Urinary bladder (tissue), 4 donors: Measurements from ENCODE around the gene PAX7. TPM values are rescaled to one million over a fixed set of nuclear protein-coding genes. Genes with fewer than 3 reads are reported as not detected.
"Not testable (repeated sequence)": the region's sequence is repeated elsewhere in the genome, so short reads cannot be mapped to it uniquely, and the experiment has no call there.

Experiments
- DNase-seq: peaks from one replicate; pipeline ENCODE4 v3.0.0-alpha.2; 2015; ENCODE audit errors: extremely low spot score
- H3K27ac ChIP-seq: one replicate; pipeline ENCODE4 v1.5.1; 2013; ENCODE audit warnings: low read depth, mild to moderate bottlenecking, moderate library complexity
- H3K36me3 ChIP-seq: one replicate; pipeline ENCODE4 v1.6.1; 2013; ENCODE audit warnings: mild to moderate bottlenecking, moderate library complexity; ENCODE audit not compliant: insufficient read depth
- H3K4me1 ChIP-seq: one replicate; pipeline ENCODE4 v1.6.1; 2013; ENCODE audit warnings: mild to moderate bottlenecking, moderate library complexity; ENCODE audit not compliant: insufficient read depth
- H3K4me3 ChIP-seq: one replicate; pipeline ENCODE4 v1.5.1; 2013; ENCODE audit warnings: low read depth, low read length
- WGBS: extraction: QIAGEN DNeasy Blood & Tissue Kit; methylation state at CpG from one replicate; pipeline ENCODE4 v1.1.7; 2013; 5-methylcytosine and 5-hydroxymethylcytosine counted together
- polyA plus RNA-seq: library from polyadenylated mRNA; stranded (reverse); fragments of 200-250 nt; gene quantifications from one replicate; pipeline ENCODE4 v1.2.3, GENCODE V29; 2013
- total RNA-seq: library from RNA; depleted of rRNA; stranded (reverse); fragments of >200 nt; gene quantifications from one replicate; pipeline ENCODE4 v1.2.3, GENCODE V29; 2014
- donor health status: healthy with polysubstance abuse.
- donor health status: healthy.

PAX7 gene
- total and polyA plus RNA-seq, 2 donors: 0.95 TPM; not detected in 1

GRCh38 chr1:18734461-18735223 lies 104.0 kb downstream of the PAX7 start:
- H3K27ac ChIP-seq: no peak overlapping the region
- DNase-seq: no peak
- no peaks in the 10 kb centered on the region for H3K36me3 ChIP-seq
- no peak overlapping the region for H3K4me3 ChIP-seq
- WGBS: 56% methylated on average over 7 of the region's 7 CpGs
- no peaks in the 10 kb centered on the region for H3K4me1 ChIP-seq

DNA sequence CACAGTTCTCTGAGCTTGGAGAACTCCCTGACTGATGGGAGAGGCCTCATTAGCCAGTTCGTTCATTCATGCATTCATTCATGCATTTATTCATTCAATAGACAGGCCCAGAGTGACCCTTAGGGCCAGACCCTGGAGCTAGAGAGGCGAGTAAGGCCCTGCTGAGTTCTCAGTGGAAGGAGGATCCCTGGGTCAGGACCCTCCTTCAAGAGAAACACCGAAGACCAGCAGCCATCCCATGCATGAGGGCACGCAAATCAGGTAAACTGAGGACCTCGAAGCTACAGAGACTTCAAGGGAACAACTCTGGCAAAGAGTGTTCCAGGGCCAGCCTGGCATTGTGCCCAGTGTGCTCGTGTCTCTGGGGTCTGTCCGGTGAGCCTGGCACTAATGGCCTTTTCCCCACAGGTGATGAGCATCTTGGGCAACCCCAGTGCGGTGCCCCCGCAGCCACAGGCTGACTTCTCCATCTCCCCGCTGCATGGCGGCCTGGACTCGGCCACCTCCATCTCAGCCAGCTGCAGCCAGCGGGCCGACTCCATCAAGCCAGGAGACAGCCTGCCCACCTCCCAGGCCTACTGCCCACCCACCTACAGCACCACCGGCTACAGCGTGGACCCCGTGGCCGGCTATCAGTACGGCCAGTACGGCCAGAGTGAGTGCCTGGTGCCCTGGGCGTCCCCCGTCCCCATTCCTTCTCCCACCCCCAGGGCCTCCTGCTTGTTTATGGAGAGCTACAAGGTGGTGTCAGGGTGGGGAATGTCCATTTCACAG lies 104.8 kb downstream of the PAX7 start:
- H3K36me3 ChIP-seq: no peaks in the 10 kb centered on the region
- H3K27ac ChIP-seq: no peak overlapping the region
- DNase-seq: no peak
- H3K4me3 ChIP-seq: no peak overlapping the region
- 86% methylated on average over 22 of the region's 22 CpGs for WGBS
- H3K4me1 ChIP-seq: no peaks in the 10 kb centered on the region

DNA sequence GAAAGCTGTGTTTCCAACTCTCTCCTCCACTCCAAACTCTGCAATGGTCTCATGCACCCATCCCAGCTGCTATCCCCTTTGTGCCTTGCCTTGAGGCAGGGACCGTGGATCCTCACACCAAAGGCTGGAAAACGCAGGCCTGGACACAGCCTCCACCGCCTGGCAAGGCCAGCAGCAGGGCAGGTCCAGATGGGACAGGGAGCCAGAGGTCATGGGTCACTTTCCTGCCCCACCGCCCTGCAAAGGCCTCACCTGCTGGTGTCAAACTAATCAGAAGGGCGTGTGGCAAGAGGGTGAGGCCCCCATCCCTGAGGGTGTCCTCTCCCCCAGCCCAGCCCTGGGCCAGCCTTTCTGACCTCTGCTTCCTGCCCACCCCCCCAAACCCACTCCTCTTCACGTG lies 106.3 kb downstream of the PAX7 start:
- Histone ChIP-seq H3K4me1 (no peaks in the 10 kb centered on the region), H3K4me3 (no peak overlapping the region), H3K36me3 (no peaks in the 10 kb centered on the region), H3K27ac (no peak overlapping the region)
- no peak for DNase-seq
- 61% methylated on average over 6 of the region's 6 CpGs for WGBS

DNA sequence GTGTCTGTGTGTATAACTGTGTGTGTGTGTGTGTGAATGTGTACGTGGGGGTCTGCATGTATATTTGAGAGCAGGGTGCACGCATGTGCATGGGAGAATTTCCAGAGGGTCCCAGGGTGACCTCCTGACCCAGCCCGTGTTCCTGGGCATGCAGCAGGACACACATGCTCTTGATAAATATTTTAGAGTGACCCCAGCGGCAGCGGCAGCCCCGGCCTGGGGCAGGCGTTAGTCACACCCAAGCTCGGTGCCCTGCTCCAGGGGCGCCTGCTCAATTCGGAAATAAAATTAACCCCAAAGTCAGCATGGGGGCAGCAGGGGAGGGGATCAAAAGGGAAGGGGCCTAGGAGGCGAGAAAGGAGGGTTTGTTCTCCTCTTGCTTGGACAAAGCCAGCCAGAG lies 107.5 kb downstream of the PAX7 start:
- Histone ChIP-seq H3K36me3 (no peaks in the 10 kb centered on the region), H3K4me3 (no peak overlapping the region), H3K27ac (no peak overlapping the region), H3K4me1 (no peaks in the 10 kb centered on the region)
- 43% methylated on average over 11 of the region's 11 CpGs for WGBS
- DNase-seq: no peak

DNA sequence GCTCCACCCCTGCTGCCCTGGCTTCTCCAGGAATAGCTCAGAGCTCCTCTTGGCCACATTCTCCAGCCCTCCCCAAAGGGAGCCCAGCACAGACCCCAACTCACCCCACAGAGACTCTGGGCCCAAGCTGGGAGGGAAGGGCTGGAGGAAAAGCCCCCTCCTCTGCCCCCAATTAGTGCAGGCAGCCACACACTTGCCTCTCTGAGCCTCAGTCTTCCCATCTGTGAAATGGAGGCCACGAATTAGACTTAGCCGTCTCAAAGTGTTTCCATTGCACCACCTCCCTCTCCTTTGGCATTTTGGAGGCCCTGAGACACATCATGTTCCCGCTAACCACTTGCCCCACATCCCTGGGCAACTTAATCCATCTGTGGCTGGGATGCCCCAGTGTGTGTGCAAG lies 108.0 kb downstream of the PAX7 start:
- DNase-seq: no peak
- 88% methylated on average over 3 of the region's 3 CpGs for WGBS
- no peaks in the 10 kb centered on the region for H3K4me1 ChIP-seq
- no peak overlapping the region for H3K27ac ChIP-seq
- H3K36me3 ChIP-seq: no peaks in the 10 kb centered on the region
- no peak overlapping the region for H3K4me3 ChIP-seq

- Histone ChIP-seq H3K36me3 (no peaks in the 10 kb centered on the region), H3K4me1 (no peaks in the 10 kb centered on the region), H3K27ac (no peak overlapping the region), H3K4me3 (no peak overlapping the region)
- no peak for DNase-seq
- 70% methylated on average over 6 of the region's 6 CpGs for WGBS
Observed at GRCh38 chr1:18739408-18739807, 108.8 kb downstream of the PAX7 start.

GRCh38 chr1:18739897-18740296 lies 109.3 kb downstream of the PAX7 start:
- H3K4me1 ChIP-seq: no peaks in the 10 kb centered on the region
- WGBS: 66% methylated on average over 15 of the region's 15 CpGs
- no peak overlapping the region for H3K4me3 ChIP-seq
- H3K27ac ChIP-seq: no peak overlapping the region
- H3K36me3 ChIP-seq: no peaks in the 10 kb centered on the region
- no peak for DNase-seq

DNA sequence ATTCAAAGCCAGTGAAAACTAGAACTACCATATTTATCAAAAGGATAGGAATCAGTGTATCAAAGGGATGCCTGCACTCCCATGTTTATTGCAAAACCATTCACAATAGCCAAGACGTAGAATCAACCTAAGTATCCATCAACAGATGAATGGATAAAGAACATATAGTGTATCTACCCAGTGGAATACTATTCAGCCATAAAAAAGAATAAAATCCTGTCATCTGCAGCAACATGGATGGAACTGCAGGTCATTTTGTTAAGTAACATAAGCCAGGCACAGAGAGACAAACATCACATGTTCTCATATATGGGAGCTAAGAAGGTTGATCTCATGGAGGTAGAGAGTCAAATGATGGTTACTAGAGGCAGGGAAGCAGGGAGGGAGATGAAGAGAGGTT lies 110.0 kb downstream of the PAX7 start:
- WGBS: 84% methylated on average over 1 of the region's 1 CpG
- Histone ChIP-seq H3K36me3 (no peaks in the 10 kb centered on the region), H3K4me1 (no peaks in the 10 kb centered on the region), H3K27ac (no peak overlapping the region), H3K4me3 (no peak overlapping the region)
- DNase-seq: no peak

GRCh38 chr1:18743233-18743632 lies 112.6 kb downstream of the PAX7 start:
- Histone ChIP-seq H3K4me1 (no peaks in the 10 kb centered on the region), H3K4me3 (no peak overlapping the region), H3K27ac (no peak overlapping the region), H3K36me3 (no peaks in the 10 kb centered on the region)
- 32% methylated on average over 7 of the region's 7 CpGs for WGBS
- DNase-seq: no peak

GRCh38 chr1:18744381-18744780 lies 113.7 kb downstream of the PAX7 start:
- not testable (repeated sequence) for DNase-seq, H3K4me1 ChIP-seq, H3K27ac ChIP-seq, H3K36me3 ChIP-seq, H3K4me3 ChIP-seq
- WGBS: 100% methylated on average over 1 of the region's 1 CpG

DNA sequence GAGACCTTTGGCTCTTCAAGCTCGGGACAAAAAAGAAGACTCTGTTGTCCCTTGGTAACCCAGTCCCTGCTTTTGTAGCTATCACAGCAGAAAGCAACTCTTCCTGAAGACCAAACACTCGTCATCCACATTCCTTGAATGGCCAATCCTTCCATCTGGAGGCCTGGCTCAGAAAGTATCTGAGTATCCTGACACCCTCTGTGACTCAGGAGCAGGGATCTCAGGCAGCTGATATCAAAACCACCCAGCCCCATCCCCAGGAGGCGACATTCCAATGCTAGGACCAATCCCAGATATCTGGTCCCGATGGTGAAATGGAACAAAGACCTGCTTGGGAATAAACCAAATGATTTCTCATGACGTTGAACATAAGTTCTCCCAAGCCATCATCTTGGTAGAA lies 116.3 kb downstream of the PAX7 start:
- no peak for DNase-seq
- Histone ChIP-seq H3K27ac (no peak overlapping the region), H3K36me3 (no peaks in the 10 kb centered on the region), H3K4me1 (no peaks in the 10 kb centered on the region), H3K4me3 (no peak overlapping the region)
- WGBS: 78% methylated on average over 5 of the region's 5 CpGs

- no peak overlapping the region for H3K4me3 ChIP-seq
- 51% methylated on average over 5 of the region's 5 CpGs for WGBS
- H3K27ac ChIP-seq: no peak overlapping the region
- no peaks in the 10 kb centered on the region for H3K36me3 ChIP-seq
- no peak for DNase-seq
- H3K4me1 ChIP-seq: no peaks in the 10 kb centered on the region
Observed at GRCh38 chr1:18747671-18748070, 117.0 kb downstream of the PAX7 start.

GRCh38 chr1:18748435-18748834 lies 117.8 kb downstream of the PAX7 start:
- WGBS: 80% methylated on average over 10 of the region's 10 CpGs
- H3K36me3 ChIP-seq: no peaks in the 10 kb centered on the region
- H3K27ac ChIP-seq: no peak overlapping the region
- no peak overlapping the region for H3K4me3 ChIP-seq
- H3K4me1 ChIP-seq: no peaks in the 10 kb centered on the region
- DNase-seq: no peak

GRCh38 chr1:18749569-18749968 lies 118.9 kb downstream of the PAX7 start:
- H3K4me3 ChIP-seq: no peak overlapping the region
- no peak overlapping the region for H3K27ac ChIP-seq
- H3K4me1 ChIP-seq: no peaks in the 10 kb centered on the region
- no peaks in the 10 kb centered on the region for H3K36me3 ChIP-seq
- DNase-seq: no peak
